GM21360 (cell line): Measurements from ENCODE around the gene EPHB2.
"Not testable (repeated sequence)": the region's sequence is repeated elsewhere in the genome, so short reads cannot be mapped to it uniquely, and the experiment has no call there.

Experiments used
- ATAC-seq: cut with Tn5 transposase; IDR thresholded peaks from one replicate; pipeline ENCODE4 v1.9.1; 2021; ENCODE audit warnings: mild to moderate bottlenecking, moderate library complexity; ENCODE audit not compliant: unreplicated experiment

The EPHB2 gene

GRCh38 chr1:22932803-22933470 is 222.3 kb downstream of the EPHB2 start:
- ATAC-seq: no peak

GRCh38 chr1:22935433-22935832 is 224.8 kb downstream of the EPHB2 start:
- ATAC-seq: no peak

GRCh38 chr1:22936681-22937080 is 226.0 kb downstream of the EPHB2 start:
- no peak for ATAC-seq

- ATAC-seq: no peak
Measured at GRCh38 chr1:22941257-22941656, 230.6 kb downstream of the EPHB2 start.

- ATAC-seq: no peak
Measured at GRCh38 chr1:22944346-22945055, 233.9 kb downstream of the EPHB2 start.

GRCh38 chr1:22945171-22945570 is 234.5 kb downstream of the EPHB2 start:
- ATAC-seq: not testable (repeated sequence)

GRCh38 chr1:22949822-22950331 is 239.2 kb downstream of the EPHB2 start:
- ATAC-seq: no peak

- ATAC-seq: no peak
Measured at GRCh38 chr1:22951796-22952195, 241.2 kb downstream of the EPHB2 start.

- ATAC-seq: no peak
Measured at GRCh38 chr1:22952694-22953056, 242.0 kb downstream of the EPHB2 start.

- no peak for ATAC-seq
Measured at GRCh38 chr1:22953057-22953739, 242.6 kb downstream of the EPHB2 start.

- ATAC-seq: no peak
Measured at GRCh38 chr1:22953740-22954141, 243.1 kb downstream of the EPHB2 start.

- ATAC-seq: no peak
Measured at GRCh38 chr1:22955146-22955545, 244.5 kb downstream of the EPHB2 start.

GRCh38 chr1:22957066-22957465 is 246.4 kb downstream of the EPHB2 start:
- no peak for ATAC-seq

- ATAC-seq: no peak
Measured at GRCh38 chr1:22958556-22958955, 247.9 kb downstream of the EPHB2 start.

GRCh38 chr1:22959545-22960360 is 249.1 kb downstream of the EPHB2 start:
- ATAC-seq: no peak

GRCh38 chr1:22962558-22962957 is 251.9 kb downstream of the EPHB2 start:
- no peak for ATAC-seq

- ATAC-seq: no peak
Measured at GRCh38 chr1:22963044-22963677, 252.5 kb downstream of the EPHB2 start.

- ATAC-seq: no peak
Measured at GRCh38 chr1:22966309-22966708, 255.7 kb downstream of the EPHB2 start.

GRCh38 chr1:22967833-22968232 is 257.2 kb downstream of the EPHB2 start:
- ATAC-seq: no peak

GRCh38 chr1:22969304-22969709 is 258.7 kb downstream of the EPHB2 start:
- ATAC-seq: no peak

- ATAC-seq: no peak
Measured at GRCh38 chr1:22970096-22970495, 259.5 kb downstream of the EPHB2 start.
